DOHH2 (cell line): ENCODE data around the gene TOGARAM2.

ENCODE experiments used
- CTCF ChIP-seq: fragments of 200-600 bp; sonication (generic); IDR thresholded peaks from one replicate; pipeline ENCODE4 v1.5.1; 2014; ENCODE audit warnings: antibody characterized with exemption, mild to moderate bottlenecking, low read depth, low read length; ENCODE audit not compliant: poor library complexity, severe bottlenecking
- EZH2phosphoT487 ChIP-seq: fragments of 200-600 bp; sonication (generic); IDR thresholded peaks from 2 replicates; pipeline ENCODE4 v1.6.1; 2017; ENCODE audit warnings: borderline replicate concordance, mild to moderate bottlenecking, antibody characterized with exemption, low read length, moderate library complexity, mixed read lengths

- TF ChIP-seq CTCF (no peak), EZH2phosphoT487 (no peak)
These were observed 84.1 kb downstream of the TOGARAM2 start for GRCh38 chr2:29065068-29065811.
